Skeletal muscle satellite cell (primary cell): ENCODE results near the gene CMSS1.

Experiments used
- H3K27me3 ChIP-seq: 2 replicates; pipeline ENCODE4 v1.7.0; 2013; ENCODE audit warnings: low read length; ENCODE audit not compliant: control insufficient read depth, insufficient read depth
- H3K36me3 ChIP-seq: 2 replicates; pipeline ENCODE4 v1.7.0; 2013; ENCODE audit warnings: mild to moderate bottlenecking, control low read depth, low read length; ENCODE audit not compliant: insufficient read depth
- H3K4me1 ChIP-seq: 2 replicates; pipeline ENCODE4 v1.7.0; 2013; ENCODE audit warnings: low read length; ENCODE audit not compliant: control insufficient read depth, insufficient read depth
- H3K4me2 ChIP-seq: 2 replicates; pipeline ENCODE4 v1.7.0; 2013; ENCODE audit warnings: mild to moderate bottlenecking, low read length
- H3K4me3 ChIP-seq: 2 replicates; pipeline ENCODE4 v1.7.0; 2013; ENCODE audit warnings: low read length
- H3K9ac ChIP-seq: 2 replicates; pipeline ENCODE4 v1.7.0; 2013; ENCODE audit warnings: mild to moderate bottlenecking, low read depth, low read length, moderate library complexity
- H3K9me3 ChIP-seq: replicated peaks from 2 replicates; pipeline ENCODE4 v1.7.0; 2013; ENCODE audit warnings: mild to moderate bottlenecking, control low read depth, low read length

The CMSS1 gene

DNA sequence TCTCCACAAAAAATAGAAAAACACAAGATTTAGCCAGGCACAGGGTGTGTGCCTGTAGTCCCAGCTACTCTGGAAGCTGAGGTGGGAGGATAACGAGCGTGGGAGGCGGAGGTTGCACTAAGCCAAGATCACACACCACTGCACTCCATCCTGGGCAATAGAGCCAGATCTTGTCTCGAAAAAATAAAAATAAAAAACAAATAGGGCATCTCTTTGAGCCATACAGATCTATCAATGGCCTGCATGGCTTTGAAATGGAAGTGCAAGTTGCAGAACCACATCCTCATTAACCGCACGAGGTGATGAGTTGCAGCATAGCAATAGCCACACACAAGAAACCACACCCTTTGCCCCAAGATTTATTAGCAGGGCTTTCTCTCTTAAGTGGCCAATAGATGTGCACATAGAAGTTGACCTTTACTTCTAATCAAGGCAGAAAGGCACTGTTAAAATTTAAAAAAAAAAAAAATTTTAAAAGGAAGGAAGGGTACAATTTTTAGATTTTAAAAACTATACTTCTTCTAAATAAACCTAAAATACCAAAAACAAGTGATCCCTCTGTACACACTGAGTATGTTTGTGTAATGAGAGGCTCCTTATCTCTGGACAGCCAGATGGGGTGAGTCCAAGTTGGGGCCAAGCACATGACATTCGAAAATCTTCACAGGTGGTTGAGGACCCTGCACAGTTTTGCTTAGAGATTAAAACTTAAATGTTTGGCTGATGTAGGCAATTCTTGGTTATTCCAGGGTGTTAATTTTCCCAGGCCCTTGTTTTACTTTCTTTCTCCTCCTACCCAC, 243.2 kb downstream of the CMSS1 start:
- Histone ChIP-seq H3K9ac (no peak overlapping the region), H3K36me3 (no peaks in the 10 kb centered on the region), H3K4me3 (no peak overlapping the region), H3K4me2 (no peak overlapping the region), H3K9me3 (no peaks in the 10 kb centered on the region), H3K27me3 (no peaks in the 10 kb centered on the region), H3K4me1 (no peaks in the 10 kb centered on the region)

DNA sequence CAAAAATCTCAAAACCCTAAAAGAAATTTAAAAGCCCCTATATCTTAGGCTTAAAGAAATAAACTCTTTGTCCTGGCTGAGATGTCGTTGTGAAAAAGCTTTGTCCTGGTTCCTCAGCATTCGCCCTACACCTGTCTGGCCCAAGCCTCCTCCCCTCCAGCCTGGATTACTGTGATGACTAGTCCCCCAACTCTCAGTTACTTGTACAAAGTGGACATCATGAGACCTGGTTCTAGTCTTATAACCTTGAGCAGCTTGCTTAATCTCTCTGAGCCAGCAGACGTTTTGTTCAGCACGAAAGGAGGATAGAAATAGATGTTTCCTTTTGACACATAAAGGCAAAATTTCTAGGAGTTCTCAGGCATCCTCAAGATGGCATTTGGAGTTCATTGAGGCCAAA, 245.0 kb downstream of the CMSS1 start:
- Histone ChIP-seq H3K27me3 (no peaks in the 10 kb centered on the region), H3K4me3 (no peak overlapping the region), H3K4me2 (no peak overlapping the region), H3K9ac (no peak overlapping the region), H3K4me1 (no peaks in the 10 kb centered on the region), H3K36me3 (no peaks in the 10 kb centered on the region), H3K9me3 (no peaks in the 10 kb centered on the region)

DNA sequence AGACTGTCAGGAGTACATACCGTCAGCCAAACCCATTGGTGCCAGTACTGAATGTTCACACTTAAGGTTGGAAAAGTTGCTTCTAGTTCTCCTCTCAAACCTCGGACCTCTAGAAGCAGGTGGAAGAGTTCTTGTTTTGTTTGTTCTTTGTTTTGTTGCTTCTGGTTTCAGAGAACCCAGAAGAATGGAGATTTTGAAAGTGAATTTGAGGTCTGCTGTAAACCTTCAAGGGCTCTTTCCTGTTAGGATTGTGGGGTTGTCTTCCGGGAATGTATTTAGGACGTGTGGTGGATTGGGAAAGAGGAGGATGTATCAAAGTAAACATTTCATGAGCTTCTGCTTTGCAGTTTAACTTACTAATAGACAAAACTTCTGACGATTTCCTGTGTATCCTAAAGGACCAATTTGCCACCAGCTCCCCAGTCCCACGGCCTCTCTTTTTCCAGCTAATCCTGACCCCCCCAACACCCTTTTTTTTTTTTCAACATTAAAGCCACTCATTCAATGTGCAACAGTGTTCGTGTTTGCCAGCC, 246.3 kb downstream of the CMSS1 start:
- Histone ChIP-seq H3K4me1 (no peaks in the 10 kb centered on the region), H3K4me2 (no peak overlapping the region), H3K4me3 (no peak overlapping the region), H3K36me3 (no peaks in the 10 kb centered on the region), H3K27me3 (no peaks in the 10 kb centered on the region), H3K9ac (no peak overlapping the region), H3K9me3 (no peaks in the 10 kb centered on the region)

DNA sequence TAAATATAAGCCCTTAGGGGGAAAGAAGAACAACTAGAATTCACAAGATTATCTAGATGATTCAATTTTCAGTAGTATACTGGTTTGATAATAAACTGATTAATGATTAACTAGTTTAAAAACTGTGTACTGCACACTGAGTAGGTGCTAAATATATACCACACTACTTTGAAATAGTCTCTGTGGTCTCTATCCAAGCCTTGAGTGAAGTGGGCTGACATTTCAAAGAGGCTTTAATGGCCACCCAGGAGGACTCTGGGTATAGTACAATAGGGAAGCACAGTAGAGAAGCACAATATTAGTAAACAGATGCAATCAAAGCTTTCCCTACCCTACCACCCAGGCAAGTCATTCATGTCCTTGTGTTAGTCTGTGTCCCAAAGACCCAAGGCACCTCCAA, 249.9 kb downstream of the CMSS1 start:
- no peaks in the 10 kb centered on the region for H3K36me3 ChIP-seq
- no peak overlapping the region for H3K4me3 ChIP-seq
- H3K4me2 ChIP-seq: no peak overlapping the region
- no peaks in the 10 kb centered on the region for H3K27me3 ChIP-seq
- H3K4me1 ChIP-seq: no peaks in the 10 kb centered on the region
- no peak overlapping the region for H3K9ac ChIP-seq
- H3K9me3 ChIP-seq: no peaks in the 10 kb centered on the region

DNA sequence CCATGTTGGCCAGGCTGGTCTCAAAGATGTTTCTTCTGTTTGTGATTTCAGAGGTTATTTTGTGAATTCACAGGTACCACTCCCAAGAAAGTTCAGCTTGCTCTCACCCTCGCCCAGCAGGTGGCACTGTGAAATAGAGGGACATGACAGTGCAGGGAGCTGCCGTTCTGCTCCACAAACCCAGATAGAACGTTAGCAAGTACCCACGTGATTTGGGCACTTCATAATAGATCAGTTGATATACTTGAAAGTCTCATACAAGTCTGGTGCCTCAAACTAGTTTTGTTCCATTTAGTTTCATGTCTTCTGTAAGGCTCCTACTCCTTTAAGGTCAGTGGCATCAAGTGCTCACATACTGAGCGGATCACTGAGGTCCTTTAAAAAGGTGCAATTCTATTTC, 251.2 kb downstream of the CMSS1 start:
- Histone ChIP-seq H3K4me3 (no peak overlapping the region), H3K27me3 (no peaks in the 10 kb centered on the region), H3K9ac (no peak overlapping the region), H3K4me1 (no peaks in the 10 kb centered on the region), H3K36me3 (no peaks in the 10 kb centered on the region), H3K4me2 (no peak overlapping the region), H3K9me3 (no peaks in the 10 kb centered on the region)

DNA sequence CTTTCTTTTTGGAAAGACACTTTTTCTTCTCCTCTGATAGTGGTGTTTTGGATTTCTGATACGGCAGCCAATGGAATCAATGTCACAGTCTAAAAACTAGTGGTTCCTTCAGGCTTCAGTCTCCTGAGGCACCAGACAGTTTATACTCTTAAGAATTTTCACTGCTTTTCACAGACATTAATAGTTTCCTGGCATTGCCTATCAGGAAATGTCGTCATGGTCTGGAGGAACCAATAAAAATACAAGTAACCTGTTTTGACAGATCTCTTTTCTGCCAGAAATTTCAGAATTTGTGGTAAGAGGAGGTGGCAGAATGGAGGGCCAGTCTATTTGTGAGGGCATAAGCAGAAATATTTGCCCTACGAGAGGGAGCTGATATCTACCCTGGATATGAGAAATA, 251.8 kb downstream of the CMSS1 start:
- Histone ChIP-seq H3K9ac (no peak overlapping the region), H3K4me1 (no peaks in the 10 kb centered on the region), H3K4me2 (no peak overlapping the region), H3K9me3 (no peaks in the 10 kb centered on the region), H3K27me3 (no peaks in the 10 kb centered on the region), H3K36me3 (no peaks in the 10 kb centered on the region), H3K4me3 (no peak overlapping the region)

DNA sequence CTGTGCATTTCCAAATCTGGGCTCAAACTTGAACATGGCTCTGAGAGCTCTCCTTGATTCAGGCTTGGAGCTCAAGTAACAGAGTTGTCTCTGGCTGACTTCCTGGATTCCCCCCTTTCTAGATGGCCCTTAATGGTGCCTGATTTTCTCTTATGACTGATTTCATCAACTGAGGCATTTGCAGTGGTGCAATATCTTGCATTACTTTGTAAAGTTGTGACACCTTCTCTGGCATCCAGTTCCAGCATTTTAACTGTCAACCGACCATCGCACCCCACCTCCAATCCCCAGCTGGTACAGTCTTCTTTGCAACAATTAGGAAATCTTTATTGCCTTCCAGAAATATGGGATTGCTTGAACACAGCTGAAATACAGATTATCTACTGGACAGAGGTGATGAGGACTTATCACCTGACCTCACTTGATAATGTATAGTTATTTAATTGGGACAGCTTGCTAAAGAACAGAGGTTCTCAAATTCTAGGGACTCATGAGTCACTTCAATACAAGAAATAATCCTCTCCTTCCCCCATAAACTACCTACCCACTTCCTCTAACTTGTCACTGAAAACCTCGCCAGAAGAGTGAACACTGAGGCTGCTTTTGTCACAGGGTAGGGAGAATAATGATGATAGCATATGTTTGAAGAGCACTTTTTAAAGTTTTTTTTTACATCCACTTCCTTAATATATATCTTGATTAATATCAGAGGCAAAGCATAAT, 254.8 kb downstream of the CMSS1 start:
- H3K4me2 ChIP-seq: no peak overlapping the region
- H3K9me3 ChIP-seq: no peaks in the 10 kb centered on the region
- no peaks in the 10 kb centered on the region for H3K4me1 ChIP-seq
- no peak overlapping the region for H3K4me3 ChIP-seq
- H3K36me3 ChIP-seq: no peaks in the 10 kb centered on the region
- no peak overlapping the region for H3K9ac ChIP-seq
- no peaks in the 10 kb centered on the region for H3K27me3 ChIP-seq

DNA sequence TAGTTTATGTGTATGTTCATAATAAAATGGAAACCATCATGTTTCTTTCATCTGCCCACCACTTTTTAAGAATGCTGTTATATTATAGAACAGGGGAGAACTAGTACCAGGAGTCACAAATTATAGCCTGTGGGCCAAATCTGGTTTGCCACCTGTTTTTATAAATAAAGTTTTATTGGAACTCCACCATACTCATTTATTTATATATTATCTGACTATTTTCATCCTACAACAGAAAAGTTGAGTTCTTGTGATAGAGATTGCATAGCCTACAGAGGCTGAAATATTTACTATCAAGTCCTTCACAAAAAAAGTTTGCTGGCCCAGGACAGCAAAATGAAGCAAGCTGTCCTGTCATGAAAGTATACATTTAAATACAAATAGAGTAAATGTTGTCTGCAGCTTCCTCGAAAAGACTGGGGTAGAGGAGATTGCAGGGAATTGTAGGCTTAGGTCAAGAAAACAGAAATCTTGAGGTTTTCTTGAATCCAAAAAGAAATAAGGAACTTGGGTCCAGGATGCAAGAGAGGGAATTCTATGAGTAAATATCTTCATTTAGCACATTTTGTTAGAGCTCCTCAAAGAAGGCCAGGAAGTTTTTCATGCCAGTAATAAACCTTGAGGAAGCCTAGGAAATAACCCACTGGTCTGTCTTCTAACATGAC, 255.5 kb downstream of the CMSS1 start:
- Histone ChIP-seq H3K27me3 (no peaks in the 10 kb centered on the region), H3K4me2 (no peak overlapping the region), H3K9me3 (no peaks in the 10 kb centered on the region), H3K9ac (no peak overlapping the region), H3K36me3 (no peaks in the 10 kb centered on the region), H3K4me1 (no peaks in the 10 kb centered on the region), H3K4me3 (no peak overlapping the region)

DNA sequence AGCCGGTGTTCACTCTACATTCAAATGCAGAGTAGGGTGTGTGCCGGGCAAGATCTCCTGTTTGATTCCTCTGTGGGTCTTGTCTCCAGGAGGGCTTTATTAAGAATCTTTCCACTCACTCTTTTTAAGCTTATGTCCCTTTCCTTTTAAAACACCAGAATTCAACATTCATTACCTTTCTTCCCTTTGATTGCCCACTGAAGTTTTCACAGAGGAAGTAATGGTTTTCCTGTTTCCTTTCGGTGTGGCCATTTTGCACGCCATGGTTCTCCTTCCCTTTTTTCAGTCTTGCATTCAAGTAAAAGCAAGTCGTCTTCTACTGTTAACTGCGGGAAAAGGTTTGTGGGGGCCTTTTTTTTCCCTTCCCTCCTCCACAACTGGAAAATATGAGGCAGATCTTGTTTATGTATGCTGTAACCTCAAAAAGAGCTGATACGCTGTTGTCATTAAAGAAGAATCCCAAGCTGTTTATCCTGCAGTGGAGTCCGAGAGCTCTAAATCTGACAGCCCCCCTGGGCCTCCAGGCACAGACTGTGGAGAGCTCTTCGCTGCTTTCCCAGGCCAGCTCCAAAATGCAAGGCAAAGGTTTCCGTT, 256.1 kb downstream of the CMSS1 start:
- Histone ChIP-seq H3K4me1 (no peaks in the 10 kb centered on the region), H3K27me3 (no peaks in the 10 kb centered on the region), H3K4me3 (no peak overlapping the region), H3K9me3 (no peaks in the 10 kb centered on the region), H3K4me2 (no peak overlapping the region), H3K9ac (no peak overlapping the region), H3K36me3 (no peaks in the 10 kb centered on the region)

DNA sequence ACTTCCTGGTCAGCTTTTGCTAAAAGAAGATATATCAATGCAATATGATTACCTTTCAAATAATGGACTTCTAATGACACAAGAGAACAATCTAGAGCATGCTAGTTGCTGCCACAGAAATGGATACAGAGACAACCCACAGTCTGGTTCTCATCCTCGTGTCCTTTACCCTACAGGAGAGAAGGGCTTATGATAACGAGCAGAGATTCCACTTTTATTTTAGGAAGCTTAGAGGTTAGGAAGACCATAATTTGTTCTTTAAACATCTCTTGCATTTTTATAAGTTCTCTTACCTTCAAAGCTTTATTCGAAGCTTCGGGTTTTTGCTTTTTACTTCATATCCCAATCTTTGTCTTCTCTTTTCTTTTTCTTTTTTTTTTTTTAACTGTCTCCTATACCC, 257.5 kb downstream of the CMSS1 start:
- Histone ChIP-seq H3K9me3 (no peaks in the 10 kb centered on the region), H3K9ac (no peak overlapping the region), H3K4me3 (no peak overlapping the region), H3K36me3 (no peaks in the 10 kb centered on the region), H3K4me1 (no peaks in the 10 kb centered on the region), H3K4me2 (no peak overlapping the region), H3K27me3 (no peaks in the 10 kb centered on the region)
